ENCODE data around the gene SCARB1.
"Not testable (repeated sequence)": the region's sequence is repeated elsewhere in the genome, so short reads cannot be mapped to it uniquely, and the experiment has no call there.

SCARB1 gene

GRCh38 chr12:124900345-124900795, 36.7 kb upstream of the SCARB1 start:
- not testable (repeated sequence) for H3K27ac ChIP-seq (ENCODE audit: low read length); H3K9ac ChIP-seq (ENCODE audit: low read length in 2 of 2); H3K36me3 ChIP-seq (ENCODE audit: control insufficient read depth in 2 of 2, insufficient read depth in 2 of 2, low read length in 2 of 2); H3K27me3 ChIP-seq (ENCODE audit: control insufficient read depth in 1 of 2, insufficient read depth in 2 of 2, low read length in 2 of 2); H3K4me3 ChIP-seq (ENCODE audit: low read length in 2 of 2); H3K9me3 ChIP-seq (ENCODE audit: control insufficient read depth in 2 of 2, low read length in 2 of 2)
- H3K4me1 ChIP-seq (ENCODE audit: control insufficient read depth, insufficient read depth, low read length), result peaks cover 11% of the 10 kb centered on the region

- H3K27me3 ChIP-seq (ENCODE audit: control insufficient read depth in 1 of 2, insufficient read depth in 2 of 2, low read length in 2 of 2), result no peaks in the 10 kb centered on the region
- peaks cover 4% of the 10 kb centered on the region for H3K4me1 ChIP-seq (ENCODE audit: control insufficient read depth, insufficient read depth, low read length)
- H3K4me3 ChIP-seq (ENCODE audit: low read length in 2 of 2), result peak overlapping the region in 1 of 2 donors; percentile 22
- H3K27ac ChIP-seq (ENCODE audit: low read length), result no peak overlapping the region
- H3K36me3 ChIP-seq (ENCODE audit: control insufficient read depth in 2 of 2, insufficient read depth in 2 of 2, low read length in 2 of 2), result no peaks in the 10 kb centered on the region
- no peaks in the 10 kb centered on the region for H3K9me3 ChIP-seq (ENCODE audit: control insufficient read depth in 2 of 2, low read length in 2 of 2)
- H3K9ac ChIP-seq (ENCODE audit: low read length in 2 of 2), result no peak overlapping the region
These were observed 35.2 kb upstream of the SCARB1 start for GRCh38 chr12:124898923-124899294.

DNA sequence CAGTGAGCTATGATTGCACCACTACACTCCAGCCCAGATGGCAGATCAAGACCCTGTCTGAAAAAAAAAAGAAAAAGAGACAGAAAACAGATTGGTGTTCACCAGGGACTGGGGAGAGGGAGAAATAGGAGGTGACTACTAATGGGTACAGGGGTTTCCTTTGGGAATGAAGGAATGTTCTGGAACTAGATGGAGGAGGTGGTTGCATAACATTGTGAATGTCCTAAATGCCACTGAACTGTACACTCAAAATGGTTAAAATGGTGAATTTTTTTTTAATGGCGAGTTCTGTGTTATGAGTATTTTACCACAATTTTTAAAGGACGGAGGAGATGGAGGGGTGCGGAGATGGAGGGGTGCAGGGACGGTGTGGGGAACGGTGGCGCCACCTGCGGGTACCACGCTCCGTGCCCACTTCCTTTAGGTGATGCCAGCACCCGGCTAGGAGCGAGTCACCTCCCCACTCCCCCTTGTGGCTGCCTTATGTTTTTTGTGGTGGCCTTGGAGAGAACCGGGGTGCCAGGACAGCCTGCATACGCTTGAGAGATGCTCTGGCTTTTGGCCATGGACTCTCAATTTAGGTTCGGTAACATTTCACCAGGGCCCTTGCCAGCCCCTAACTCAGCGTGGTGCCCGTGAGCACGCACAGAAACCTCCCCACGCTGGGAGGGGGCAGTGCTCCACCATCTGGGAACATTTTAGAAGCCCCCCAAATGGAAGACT, 34.7 kb upstream of the SCARB1 start:
- Histone ChIP-seq H3K9ac (ENCODE audit: low read length in 2 of 2) (no peak overlapping the region), H3K9me3 (ENCODE audit: control insufficient read depth in 2 of 2, low read length in 2 of 2) (no peaks in the 10 kb centered on the region), H3K27me3 (ENCODE audit: control insufficient read depth in 1 of 2, insufficient read depth in 2 of 2, low read length in 2 of 2) (no peaks in the 10 kb centered on the region), H3K27ac (ENCODE audit: low read length) (no peak overlapping the region), H3K36me3 (ENCODE audit: control insufficient read depth in 2 of 2, insufficient read depth in 2 of 2, low read length in 2 of 2) (no peaks in the 10 kb centered on the region), H3K4me1 (ENCODE audit: control insufficient read depth, insufficient read depth, low read length) (peaks cover 4% of the 10 kb centered on the region), H3K4me3 (ENCODE audit: low read length in 2 of 2) (peak overlapping the region in 1 of 2 donors; percentile 22)

GRCh38 chr12:124896461-124896860, 32.8 kb upstream of the SCARB1 start:
- Histone ChIP-seq H3K9me3 (ENCODE audit: control insufficient read depth in 2 of 2, low read length in 2 of 2) (no peaks in the 10 kb centered on the region), H3K4me3 (ENCODE audit: low read length in 2 of 2) (no peak overlapping the region), H3K9ac (ENCODE audit: low read length in 2 of 2) (no peak overlapping the region), H3K27me3 (ENCODE audit: control insufficient read depth in 1 of 2, insufficient read depth in 2 of 2, low read length in 2 of 2) (no peaks in the 10 kb centered on the region), H3K27ac (ENCODE audit: low read length) (no peak overlapping the region), H3K4me1 (ENCODE audit: control insufficient read depth, insufficient read depth, low read length) (peaks cover 4% of the 10 kb centered on the region), H3K36me3 (ENCODE audit: control insufficient read depth in 2 of 2, insufficient read depth in 2 of 2, low read length in 2 of 2) (no peaks in the 10 kb centered on the region)

DNA sequence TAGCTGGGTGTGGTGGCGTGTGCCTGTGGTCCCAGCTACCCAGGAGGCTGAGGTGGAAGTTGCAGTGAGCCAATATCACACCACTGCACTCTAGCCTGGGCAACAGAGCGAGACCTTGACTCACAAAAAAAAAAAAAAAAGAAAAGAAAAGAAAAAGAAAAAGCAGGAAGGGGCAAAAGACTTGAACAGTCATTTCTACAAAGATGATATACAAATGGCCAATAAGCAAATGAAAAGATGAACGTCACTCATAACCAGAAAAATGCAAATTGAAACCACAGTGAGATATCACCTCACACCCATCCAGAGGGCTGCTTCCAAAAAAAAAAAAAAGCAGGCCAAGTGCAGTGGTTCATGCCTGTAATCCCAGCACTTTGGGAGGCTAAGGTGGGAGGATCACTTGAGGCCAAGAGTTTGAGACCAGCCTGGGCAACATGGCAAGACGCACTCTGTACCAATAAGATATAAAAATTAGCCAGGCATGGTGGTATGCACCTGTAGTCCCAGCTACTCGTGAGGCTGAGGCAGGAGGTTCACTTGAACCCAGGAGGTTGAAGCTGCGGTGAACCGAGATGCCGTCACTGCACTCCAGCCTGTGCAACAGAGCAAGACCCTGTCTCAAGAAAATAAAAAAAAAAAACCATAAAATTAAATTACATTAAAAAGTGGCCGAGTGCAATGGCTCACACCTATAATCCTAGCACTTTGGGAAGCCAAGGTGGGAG, 30.3 kb upstream of the SCARB1 start:
- H3K9me3 ChIP-seq (ENCODE audit: control insufficient read depth in 2 of 2, low read length in 2 of 2), result peaks cover 0 to 3% of the 10 kb centered on the region in 2 donors
- no peaks in the 10 kb centered on the region for H3K36me3 ChIP-seq (ENCODE audit: control insufficient read depth in 2 of 2, insufficient read depth in 2 of 2, low read length in 2 of 2)
- H3K4me1 ChIP-seq (ENCODE audit: control insufficient read depth, insufficient read depth, low read length), result peaks cover 4% of the 10 kb centered on the region
- no peak overlapping the region for H3K9ac ChIP-seq (ENCODE audit: low read length in 2 of 2)
- H3K27me3 ChIP-seq (ENCODE audit: control insufficient read depth in 1 of 2, insufficient read depth in 2 of 2, low read length in 2 of 2), result no peaks in the 10 kb centered on the region
- no peak overlapping the region for H3K27ac ChIP-seq (ENCODE audit: low read length)
- H3K4me3 ChIP-seq (ENCODE audit: low read length in 2 of 2), result no peak overlapping the region

GRCh38 chr12:124888260-124888659, 24.6 kb upstream of the SCARB1 start:
- H3K36me3 ChIP-seq (ENCODE audit: control insufficient read depth in 2 of 2, insufficient read depth in 2 of 2, low read length in 2 of 2), result no peaks in the 10 kb centered on the region
- H3K4me1 ChIP-seq (ENCODE audit: control insufficient read depth, insufficient read depth, low read length), result no peaks in the 10 kb centered on the region
- no peak overlapping the region for H3K4me3 ChIP-seq (ENCODE audit: low read length in 2 of 2)
- no peak overlapping the region for H3K27ac ChIP-seq (ENCODE audit: low read length)
- no peaks in the 10 kb centered on the region for H3K27me3 ChIP-seq (ENCODE audit: control insufficient read depth in 1 of 2, insufficient read depth in 2 of 2, low read length in 2 of 2)
- H3K9me3 ChIP-seq (ENCODE audit: control insufficient read depth in 2 of 2, low read length in 2 of 2), result peaks cover 0 to 3% of the 10 kb centered on the region in 2 donors
- H3K9ac ChIP-seq (ENCODE audit: low read length in 2 of 2), result no peak overlapping the region

DNA sequence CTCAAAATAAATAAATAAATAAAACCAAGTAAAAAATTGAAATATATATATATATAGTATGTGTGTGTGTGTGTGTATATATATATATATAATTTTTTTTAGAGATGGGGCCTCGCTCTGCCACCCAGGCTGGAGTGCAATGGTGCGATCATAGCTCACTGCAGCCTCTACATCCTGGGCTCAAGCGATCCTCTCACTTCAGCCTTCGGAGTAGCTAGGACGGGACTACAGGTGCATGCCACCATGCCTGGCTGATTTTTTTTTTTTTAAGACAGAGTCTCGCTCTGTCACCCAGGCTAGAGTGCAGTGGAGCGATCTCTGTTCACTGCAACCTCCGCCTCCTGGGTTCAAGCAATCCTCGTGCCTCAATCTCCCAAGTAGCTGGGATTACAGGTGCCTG, 24.1 kb upstream of the SCARB1 start:
- not testable (repeated sequence) for H3K9me3 ChIP-seq (ENCODE audit: control insufficient read depth in 2 of 2, low read length in 2 of 2); H3K27me3 ChIP-seq (ENCODE audit: control insufficient read depth in 1 of 2, insufficient read depth in 2 of 2, low read length in 2 of 2); H3K9ac ChIP-seq (ENCODE audit: low read length in 2 of 2); H3K36me3 ChIP-seq (ENCODE audit: control insufficient read depth in 2 of 2, insufficient read depth in 2 of 2, low read length in 2 of 2); H3K4me1 ChIP-seq (ENCODE audit: control insufficient read depth, insufficient read depth, low read length); H3K4me3 ChIP-seq (ENCODE audit: low read length in 2 of 2); H3K27ac ChIP-seq (ENCODE audit: low read length)

GRCh38 chr12:124884587-124885438, 21.1 kb upstream of the SCARB1 start:
- Histone ChIP-seq H3K36me3 (ENCODE audit: control insufficient read depth in 2 of 2, insufficient read depth in 2 of 2, low read length in 2 of 2) (no peaks in the 10 kb centered on the region), H3K27ac (ENCODE audit: low read length) (no peak overlapping the region), H3K9me3 (ENCODE audit: control insufficient read depth in 2 of 2, low read length in 2 of 2) (peaks cover 0 to under 1% of the 10 kb centered on the region in 2 donors), H3K4me1 (ENCODE audit: control insufficient read depth, insufficient read depth, low read length) (no peaks in the 10 kb centered on the region), H3K27me3 (ENCODE audit: control insufficient read depth in 1 of 2, insufficient read depth in 2 of 2, low read length in 2 of 2) (no peaks in the 10 kb centered on the region), H3K9ac (ENCODE audit: low read length in 2 of 2) (no peak overlapping the region), H3K4me3 (ENCODE audit: low read length in 2 of 2) (no peak overlapping the region)

DNA sequence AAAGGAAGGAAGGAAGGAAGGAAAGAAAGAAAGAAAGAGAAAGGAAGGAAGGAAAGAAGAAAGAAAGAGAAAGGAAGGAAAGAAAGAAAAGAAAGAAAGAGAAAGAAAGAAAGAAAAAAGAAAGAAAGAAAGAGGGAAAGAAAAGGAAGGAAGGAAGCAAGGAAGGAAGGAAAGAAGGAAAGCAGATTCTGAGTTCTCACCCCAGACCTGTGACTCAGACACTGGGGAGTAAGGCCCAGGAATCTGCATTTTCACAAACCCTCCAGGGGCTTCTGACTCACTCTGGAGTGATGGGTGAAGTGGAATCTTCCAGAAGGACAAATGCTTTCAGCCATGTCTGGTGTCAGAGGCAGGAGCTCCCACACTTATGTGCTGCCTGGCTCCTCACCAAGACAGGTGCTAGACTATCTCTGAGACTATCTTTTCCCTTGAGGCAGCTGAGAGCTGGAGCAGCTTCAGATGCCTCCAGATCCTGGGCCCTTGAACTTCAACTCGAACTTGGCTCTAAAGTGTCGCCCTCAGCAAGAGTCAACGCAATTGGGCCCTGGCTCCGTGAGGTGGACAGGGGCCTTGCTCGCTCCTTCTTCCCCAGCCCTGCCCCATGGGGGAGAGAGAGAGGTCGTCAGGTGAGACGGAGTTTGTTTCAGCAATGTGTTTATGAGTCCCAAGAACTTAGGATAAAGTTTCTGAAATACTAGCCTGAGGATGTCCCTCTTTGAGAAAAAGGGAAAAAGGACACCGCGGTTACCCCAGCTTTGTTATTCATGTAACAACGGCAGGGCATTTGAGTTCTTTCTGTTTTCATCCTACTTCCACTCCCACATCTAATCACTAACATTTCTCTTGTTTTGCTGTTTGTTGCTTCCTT, 19.8 kb upstream of the SCARB1 start:
- Histone ChIP-seq H3K27ac (ENCODE audit: low read length) (no peak overlapping the region), H3K36me3 (ENCODE audit: control insufficient read depth in 2 of 2, insufficient read depth in 2 of 2, low read length in 2 of 2) (no peaks in the 10 kb centered on the region), H3K27me3 (ENCODE audit: control insufficient read depth in 1 of 2, insufficient read depth in 2 of 2, low read length in 2 of 2) (no peaks in the 10 kb centered on the region), H3K9ac (ENCODE audit: low read length in 2 of 2) (no peak overlapping the region), H3K4me1 (ENCODE audit: control insufficient read depth, insufficient read depth, low read length) (no peaks in the 10 kb centered on the region), H3K9me3 (ENCODE audit: control insufficient read depth in 2 of 2, low read length in 2 of 2) (no peaks in the 10 kb centered on the region), H3K4me3 (ENCODE audit: low read length in 2 of 2) (no peak overlapping the region)

DNA sequence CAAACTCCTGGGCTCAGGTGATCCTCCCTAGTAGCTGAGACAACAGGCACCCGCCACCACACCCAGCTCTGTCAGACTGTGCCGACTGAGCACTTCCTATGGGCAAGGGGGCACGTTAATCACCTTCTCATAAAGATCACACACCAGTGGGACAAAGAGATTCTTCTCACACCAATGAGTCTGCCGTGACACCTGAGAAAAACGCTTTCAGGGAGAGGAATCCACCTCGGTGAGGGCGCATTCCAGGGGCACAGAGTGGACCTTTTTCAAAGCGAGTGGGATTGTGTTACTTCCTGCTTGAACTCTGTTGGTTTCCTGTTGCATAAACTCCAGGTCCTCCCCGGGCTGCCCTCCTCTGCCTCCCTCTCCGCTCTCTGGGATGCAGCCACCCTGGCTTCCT, 17.5 kb upstream of the SCARB1 start:
- Histone ChIP-seq H3K36me3 (ENCODE audit: control insufficient read depth in 2 of 2, insufficient read depth in 2 of 2, low read length in 2 of 2) (no peaks in the 10 kb centered on the region), H3K9ac (ENCODE audit: low read length in 2 of 2) (no peak overlapping the region), H3K27me3 (ENCODE audit: control insufficient read depth in 1 of 2, insufficient read depth in 2 of 2, low read length in 2 of 2) (no peaks in the 10 kb centered on the region), H3K4me1 (ENCODE audit: control insufficient read depth, insufficient read depth, low read length) (no peaks in the 10 kb centered on the region), H3K4me3 (ENCODE audit: low read length in 2 of 2) (no peak overlapping the region), H3K9me3 (ENCODE audit: control insufficient read depth in 2 of 2, low read length in 2 of 2) (no peaks in the 10 kb centered on the region), H3K27ac (ENCODE audit: low read length) (no peak overlapping the region)

All from stomach smooth muscle (tissue), 2 donors.